GM23248 (cell line): ENCODE data around the gene GALNT13. TPM values are rescaled to one million over a fixed set of nuclear protein-coding genes. Genes with fewer than 3 reads are reported as not detected.

Experiments used
- DNase-seq: peaks from one replicate; pipeline ENCODE4 v3.0.0-alpha.2; 2015
- H2AFZ ChIP-seq: fragments of 200-600 bp; sonication (generic); 2 replicates; pipeline ENCODE4 v1.6.1; 2016; ENCODE audit warnings: antibody characterized with exemption
- H3F3A ChIP-seq: fragments of 200-600 bp; sonication (generic); 2 replicates; pipeline ENCODE4 v1.6.1; 2016; ENCODE audit warnings: mild to moderate bottlenecking, antibody characterized with exemption, mixed run types; ENCODE audit not compliant: insufficient read depth
- H3K27ac ChIP-seq: fragments of 200-600 bp; sonication (generic); 2 replicates; pipeline ENCODE4 v1.5.1; 2016; ENCODE audit warnings: mild to moderate bottlenecking
- H3K27me3 ChIP-seq: fragments of 200-600 bp; sonication (generic); replicated peaks from 2 replicates; pipeline ENCODE4 v1.6.1; 2016; ENCODE audit warnings: mild to moderate bottlenecking; ENCODE audit not compliant: insufficient read depth
- H3K36me3 ChIP-seq: fragments of 200-600 bp; sonication (generic); 2 replicates; pipeline ENCODE4 v1.6.1; 2016; ENCODE audit warnings: low read depth, mild to moderate bottlenecking
- H3K4me1 ChIP-seq: fragments of 200-600 bp; sonication (generic); 2 replicates; pipeline ENCODE4 v1.6.1; 2016; ENCODE audit warnings: mild to moderate bottlenecking; ENCODE audit not compliant: insufficient read depth
- H3K4me2 ChIP-seq: fragments of 200-600 bp; sonication (generic); one replicate; pipeline ENCODE4 v1.6.1; 2016; ENCODE audit warnings: mild to moderate bottlenecking; ENCODE audit not compliant: unreplicated experiment
- H3K4me3 ChIP-seq: fragments of 200-600 bp; sonication (generic); 2 replicates; pipeline ENCODE4 v1.5.1; 2016; ENCODE audit warnings: mild to moderate bottlenecking
- H3K79me2 ChIP-seq: fragments of 200-600 bp; sonication (generic); 2 replicates; pipeline ENCODE4 v1.6.1; 2016; ENCODE audit warnings: mild to moderate bottlenecking; ENCODE audit not compliant: insufficient read depth
- H3K9ac ChIP-seq: fragments of 200-600 bp; sonication (generic); 2 replicates; pipeline ENCODE4 v1.6.1; 2016; ENCODE audit warnings: mild to moderate bottlenecking
- H3K9me2 ChIP-seq: fragments of 200-600 bp; sonication (generic); 2 replicates; pipeline ENCODE4 v1.6.1; 2016; ENCODE audit warnings: mixed run types, mild to moderate bottlenecking, moderate library complexity; ENCODE audit not compliant: insufficient read depth
- H3K9me3 ChIP-seq: fragments of 200-600 bp; sonication (generic); one replicate; pipeline ENCODE4 v1.6.1; 2017; ENCODE audit warnings: low read depth
- H4K20me1 ChIP-seq: fragments of 200-600 bp; sonication (generic); 2 replicates; pipeline ENCODE4 v1.6.0; 2016; ENCODE audit not compliant: insufficient read depth
- EZH2 ChIP-seq: fragments of 200-600 bp; sonication (generic); IDR thresholded peaks from 2 replicates; pipeline ENCODE4 v1.6.1; 2018; ENCODE audit warnings: antibody characterized with exemption, mild to moderate bottlenecking; ENCODE audit not compliant: insufficient read depth, poor library complexity, severe bottlenecking
- EZH2phosphoT487 ChIP-seq: fragments of 200-600 bp; sonication (generic); IDR thresholded peaks from 2 replicates; pipeline ENCODE4 v1.6.1; 2018; ENCODE audit warnings: antibody characterized with exemption, moderate library complexity, mild to moderate bottlenecking, low read depth; ENCODE audit not compliant: insufficient read depth
- WGBS, 2 experiments: methylation state at CpG; one replicate each; pipeline ENCODE4 v1.1.6; 2015 to 2017; ENCODE audit warnings: low lambda C conversion rate in 2 of 2, low coverage in 1 of 2; ENCODE audit errors: missing lambda C conversion rate in 2 of 2; 5-methylcytosine and 5-hydroxymethylcytosine counted together
- in situ Hi-C: fragments of 300-500 bp; cut with MboI; formaldehyde crosslinking; loops from 2 replicates; pipeline ENCODE4 v1.15.0; 2020
- polyA plus RNA-seq: library from polyadenylated mRNA; unstranded; fragments of >200 nt; fragmentation: Nextera tagmentation; extraction: Ambion mirVana; gene quantifications from 2 replicates; pipeline ENCODE4 v1.2.1, GENCODE V29; 2016
- total RNA-seq: library from RNA; depleted of rRNA; stranded (reverse); fragments of >200 nt; shearing (Covaris generic); gene quantifications from 2 replicates; pipeline ENCODE4 v1.2.3, GENCODE V29; 2014

The GALNT13 gene
- total and polyA plus RNA-seq, 2 experiments from 2014 or later, result 0.11 TPM; not detected in 1

DNA sequence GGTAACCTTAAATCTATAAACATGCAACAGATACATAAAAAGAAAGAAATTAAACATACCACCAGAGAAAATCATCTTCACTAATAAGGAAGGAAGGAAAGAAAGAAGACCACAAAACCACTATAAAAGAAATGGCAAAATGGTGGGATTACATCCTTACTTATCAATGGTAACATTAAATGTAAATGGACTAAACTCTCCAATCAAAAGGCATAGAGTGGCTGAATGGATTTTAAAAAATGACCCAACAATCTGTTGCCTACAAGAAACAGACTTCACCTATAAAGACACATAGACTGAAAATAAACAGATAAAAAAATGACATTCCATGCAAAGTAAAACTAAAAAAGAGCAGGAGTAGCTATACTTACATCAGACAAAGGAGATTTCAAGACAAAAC is 195.4 kb downstream of the GALNT13 start:
- no peaks in the 10 kb centered on the region for H3K27me3 ChIP-seq
- H3K9me3 ChIP-seq, result no peaks in the 10 kb centered on the region
- H3K4me2 ChIP-seq, result no peak overlapping the region
- H3K79me2 ChIP-seq, result no peaks in the 10 kb centered on the region
- H4K20me1 ChIP-seq, result no peaks in the 10 kb centered on the region
- in situ Hi-C loops, result no loop called here
- H3K4me3 ChIP-seq, result no peak overlapping the region
- H3K4me1 ChIP-seq, result no peaks in the 10 kb centered on the region
- no peak overlapping the region for H2AFZ ChIP-seq
- DNase-seq, result no peak
- H3K9ac ChIP-seq, result no peak overlapping the region
- H3K9me2 ChIP-seq, result no peaks in the 10 kb centered on the region
- no peak overlapping the region for H3K27ac ChIP-seq
- no peaks in the 10 kb centered on the region for H3K36me3 ChIP-seq
- no peaks in the 10 kb centered on the region for H3F3A ChIP-seq
- TF ChIP-seq EZH2phosphoT487, result no peak
- no peak for TF ChIP-seq EZH2

DNA sequence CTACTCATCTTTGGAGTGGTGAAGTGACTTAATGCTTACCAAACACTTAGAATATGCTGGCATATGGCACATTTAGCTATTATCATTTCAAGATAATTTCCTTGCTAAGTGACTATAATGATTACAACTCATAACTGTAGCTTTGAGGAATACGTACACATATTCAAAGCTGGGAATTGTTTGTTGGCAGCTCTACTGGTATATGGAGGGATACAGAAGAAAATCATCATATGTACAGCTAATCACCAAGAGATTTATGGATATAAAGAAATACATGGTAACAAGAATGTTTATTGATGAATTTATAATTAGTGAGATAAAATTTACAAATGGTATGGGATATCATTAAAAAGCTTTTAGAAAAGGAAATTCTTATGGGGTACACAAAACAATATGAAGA is 207.2 kb downstream of the GALNT13 start:
- Histone ChIP-seq H3K9me3 (no peaks in the 10 kb centered on the region), H3K79me2 (no peaks in the 10 kb centered on the region), H3F3A (no peaks in the 10 kb centered on the region), H3K36me3 (no peaks in the 10 kb centered on the region), H3K4me3 (no peak overlapping the region), H3K9me2 (no peaks in the 10 kb centered on the region), H2AFZ (no peak overlapping the region), H4K20me1 (no peaks in the 10 kb centered on the region), H3K9ac (no peak overlapping the region), H3K4me1 (no peaks in the 10 kb centered on the region), H3K4me2 (no peak overlapping the region), H3K27me3 (no peaks in the 10 kb centered on the region), H3K27ac (no peak overlapping the region)
- no peak for TF ChIP-seq EZH2phosphoT487
- TF ChIP-seq EZH2, result no peak
- in situ Hi-C loops, result no loop called here
- WGBS, 2 experiments, result 43 to 50% methylated on average over 1 of the region's 1 CpG
- no peak for DNase-seq

DNA sequence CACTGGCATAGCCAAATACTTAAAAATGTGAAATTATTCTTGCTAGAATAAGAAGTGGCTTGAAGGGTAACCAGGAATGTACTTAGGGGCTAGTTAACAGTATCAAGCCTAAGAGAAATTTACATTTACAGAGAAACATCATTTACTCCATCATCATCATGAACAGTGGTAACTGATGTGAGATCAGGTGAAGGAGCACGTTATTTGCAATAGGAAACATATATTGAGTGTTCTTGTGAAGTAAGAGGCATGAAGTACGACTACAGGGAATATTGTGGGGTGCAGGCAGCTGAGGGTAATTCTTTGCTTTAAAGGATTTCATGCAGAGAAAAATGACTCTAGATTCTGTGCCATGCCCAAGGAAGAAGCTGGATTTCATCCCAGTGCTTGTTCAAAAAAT is 220.8 kb downstream of the GALNT13 start:
- Histone ChIP-seq H3F3A (no peaks in the 10 kb centered on the region), H3K36me3 (no peaks in the 10 kb centered on the region), H3K4me2 (no peak overlapping the region), H3K9me3 (no peaks in the 10 kb centered on the region), H3K27ac (no peak overlapping the region), H3K9ac (no peak overlapping the region), H3K4me3 (no peak overlapping the region), H3K9me2 (no peaks in the 10 kb centered on the region), H3K27me3 (no peaks in the 10 kb centered on the region), H4K20me1 (no peaks in the 10 kb centered on the region), H3K79me2 (no peaks in the 10 kb centered on the region), H2AFZ (no peak overlapping the region), H3K4me1 (no peaks in the 10 kb centered on the region)
- TF ChIP-seq EZH2phosphoT487 (no peak), EZH2 (no peak)
- 50 to 59% methylated on average over 2 of the region's 2 CpGs for WGBS, 2 experiments
- DNase-seq, result no peak
- in situ Hi-C loops, result no loop called here

DNA sequence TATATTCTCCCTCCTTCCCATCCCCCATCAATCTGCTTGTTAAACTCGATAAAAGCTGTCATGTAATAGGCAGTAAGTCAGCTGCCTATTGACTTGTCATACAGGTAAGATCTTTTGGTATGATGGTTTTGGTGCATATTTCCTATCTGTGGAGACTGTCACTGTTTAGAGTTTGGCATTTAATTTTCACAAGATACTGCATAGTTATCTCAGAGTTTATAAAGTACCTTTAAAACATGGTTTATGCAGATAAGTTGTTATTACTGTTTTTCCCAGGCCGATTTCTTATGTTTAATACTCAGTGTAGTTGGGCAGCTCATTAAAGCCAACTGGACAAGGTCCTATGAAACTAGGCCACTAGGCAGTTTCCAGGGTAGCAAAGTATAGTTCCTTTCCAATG is 222.1 kb downstream of the GALNT13 start:
- Histone ChIP-seq H3K9me2 (no peaks in the 10 kb centered on the region), H3K27ac (no peak overlapping the region), H3K9ac (no peak overlapping the region), H3K4me1 (no peaks in the 10 kb centered on the region), H3F3A (no peaks in the 10 kb centered on the region), H4K20me1 (no peaks in the 10 kb centered on the region), H3K4me3 (no peak overlapping the region), H3K4me2 (no peak overlapping the region), H3K27me3 (no peaks in the 10 kb centered on the region), H3K79me2 (no peaks in the 10 kb centered on the region), H2AFZ (no peak overlapping the region), H3K9me3 (no peaks in the 10 kb centered on the region), H3K36me3 (no peaks in the 10 kb centered on the region)
- no peak for TF ChIP-seq EZH2
- no peak for TF ChIP-seq EZH2phosphoT487
- WGBS, 2 experiments, result 48 to 58% methylated on average over 2 of the region's 2 CpGs
- DNase-seq, result no peak
- in situ Hi-C loops, result no loop called here

DNA sequence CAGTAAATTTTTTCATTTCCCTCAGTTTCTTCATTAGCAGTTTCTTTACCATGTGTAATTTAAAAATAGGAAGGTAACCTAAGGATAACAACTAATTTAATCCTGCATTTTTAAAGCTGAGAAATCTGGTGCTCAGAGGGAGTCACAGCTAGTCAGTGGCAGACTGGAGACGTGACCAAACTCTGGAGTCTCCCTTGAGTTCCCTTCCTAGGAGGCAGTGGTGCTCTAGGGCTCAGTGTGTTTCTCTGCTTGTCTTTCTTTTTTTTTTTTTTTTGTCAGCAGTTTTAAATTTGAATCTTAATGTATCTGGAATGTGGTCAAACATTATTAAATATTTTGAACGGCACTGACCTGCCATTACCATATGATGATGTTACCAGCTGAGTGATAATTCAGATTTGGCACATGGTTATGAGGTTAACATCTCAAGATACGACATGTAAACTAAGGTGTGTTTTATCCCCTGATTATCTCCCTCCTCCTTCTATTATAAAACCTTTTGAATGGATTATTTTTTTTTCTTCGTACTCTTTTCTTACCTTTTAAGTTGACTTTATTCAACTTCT is 226.2 kb downstream of the GALNT13 start:
- Histone ChIP-seq H3K9ac (no peak overlapping the region), H3K27ac (no peak overlapping the region), H4K20me1 (no peaks in the 10 kb centered on the region), H3K4me3 (no peak overlapping the region), H3K36me3 (no peaks in the 10 kb centered on the region), H3F3A (no peaks in the 10 kb centered on the region), H3K4me2 (no peak overlapping the region), H3K9me2 (no peaks in the 10 kb centered on the region), H3K27me3 (no peaks in the 10 kb centered on the region), H3K9me3 (no peaks in the 10 kb centered on the region), H3K4me1 (no peaks in the 10 kb centered on the region), H3K79me2 (no peaks in the 10 kb centered on the region), H2AFZ (no peak overlapping the region)
- no peak for DNase-seq
- in situ Hi-C loops, result no loop called here
- TF ChIP-seq EZH2phosphoT487 (no peak), EZH2 (no peak)
- 40 to 47% methylated on average over 4 of the region's 4 CpGs for WGBS, 2 experiments
